Adrenal gland (tissue), 12 donors: ENCODE measurements around the gene DHRS4. TPM values are rescaled to one million over a fixed set of nuclear protein-coding genes. Genes with fewer than 3 reads are reported as not detected.

Source experiments
- DNase-seq, 7 donors: peaks; one replicate each; pipeline ENCODE4 v3.0.0-alpha.2; 2019 to 2020
- H3K27ac ChIP-seq, 5 donors: fragments of 200-600 bp; sonication (generic) in 4 of 5; 1 replicate in 3 of 5; 2 replicates in 2 of 5; pipeline versions ENCODE4 v1.5.1 to v1.8.0; 2016 to 2020; ENCODE audit warnings: mild to moderate bottlenecking in 1 of 5
- H3K27me3 ChIP-seq: fragments of 200-600 bp; 2 replicates; pipeline ENCODE4 v1.8.0; 2021
- H3K36me3 ChIP-seq, 2 donors: fragments of 200-600 bp; replicated peaks in 1 of 2; 1 replicate in 1 of 2; 2 replicates in 1 of 2; pipeline versions ENCODE4 v1.5.1 to v1.8.0; 2018 to 2022
- H3K4me1 ChIP-seq, 2 donors: fragments of 200-600 bp; replicated peaks in 1 of 2; 1 replicate in 1 of 2; 2 replicates in 1 of 2; pipeline versions ENCODE4 v1.5.1 to v1.8.0; 2018 to 2021
- H3K4me3 ChIP-seq, 4 donors: fragments of 200-600 bp; sonication (generic) in 3 of 4; one replicate each; pipeline ENCODE4 v1.5.1; 2016 to 2018
- H3K9me3 ChIP-seq, 3 donors: fragments of 200-600 bp; sonication (generic) in 1 of 3; replicated peaks in 1 of 3; 1 replicate in 2 of 3; 2 replicates in 1 of 3; pipeline versions ENCODE4 v1.5.1 to v1.8.0; 2016 to 2021
- CTCF ChIP-seq, 6 experiments: fragments of 450-650 bp in 4 of 6; fragments of 200-600 bp in 2 of 6; sonication (generic) in 1 of 6; IDR thresholded peaks; 1 replicate in 5 of 6; 2 replicates in 1 of 6; pipeline versions ENCODE4 v1.5.1 to v1.8.0; 2016 to 2021; ENCODE audit warnings: antibody characterized with exemption in 6 of 6, mild to moderate bottlenecking in 2 of 6, moderate library complexity in 1 of 6
- POLR2A ChIP-seq, 2 donors: fragments of 450-650 bp; IDR thresholded peaks; one replicate each; pipeline ENCODE4 v1.6.1; 2017; ENCODE audit warnings: antibody characterized with exemption in 2 of 2, mild to moderate bottlenecking in 2 of 2, moderate library complexity in 1 of 2
- WGBS, 4 donors: extraction: QIAGEN DNeasy Blood & Tissue Kit in 2 of 4; methylation state at CpG; one replicate each; pipeline versions ENCODE4 v1.1.5 to v1.1.7; 2013 to 2017; 5-methylcytosine and 5-hydroxymethylcytosine counted together
- intact Hi-C, 2 donors: fragments of 100-400 bp; cut with DNase I; formaldehyde crosslinking; loops; one replicate each; pipeline versions ENCODE4 v1.14.1 to v1.15.0; 2022 to 2023
- polyA plus RNA-seq, 3 donors: library from polyadenylated mRNA; stranded (reverse); fragments of 200-250 nt in 2 of 3; fragments of 350-450 nt in 1 of 3; fragmentation: Illumina TruSeq in 1 of 3; extraction: RNeasy Lipid Tissue Mini Kit (QIAGEN cat#74804) in 1 of 3; gene quantifications; one replicate each; pipeline ENCODE4 v1.2.3, GENCODE V29; 2013 to 2014
- total RNA-seq, 9 donors: library from RNA; depleted of rRNA in 4 of 9; stranded (reverse); fragments of >200 nt in 4 of 9; fragments of 120-200 nt in 1 of 9; fragmentation: NEBNext Ultra II Directional in 1 of 9; extraction: Animal tissue kit (Norgen Biotek cat#: 25700) in 1 of 9; gene quantifications; one replicate each; pipeline versions ENCODE4 v1.1.0 to v1.2.4, GENCODE V29; 2013 to 2023
- donor health status: healthy with polysubstance abuse.
- donor health status: Bipolar disorder and iron deficiency.
- donor health status: DM: yes; HTN: yes; CAD: no.
- donor health status: DM: no; HTN: no; CAD: no.
- donor health status: DM: no; HTN: no; CAD: no.
- donor health status: DM: yes; HTN: yes; CAD: no.

The DHRS4 gene
- total and polyA plus RNA-seq, 12 donors: 26.1 to 77.5 (median 47.7) TPM

- Histone ChIP-seq H3K27me3 (no peaks in the 10 kb centered on the region), H3K9me3 (no peaks in the 10 kb centered on the region), H3K36me3 (no peaks in the 10 kb centered on the region), H3K27ac (no peak overlapping the region), H3K4me3 (no peak overlapping the region), H3K4me1 (no peaks in the 10 kb centered on the region)
- DNase-seq: no peak
- TF ChIP-seq CTCF (IDR thresholded peaks at IDR 0.05) (no peak), POLR2A (IDR thresholded peaks at IDR 0.05) (no peak)
- 56 to 93% (median 83%) methylated on average over 2 of the region's 2 CpGs for WGBS, 4 donors
- intact Hi-C loops: no loop called here
Observed at GRCh38 chr14:23937203-23937602, 16.4 kb upstream of the DHRS4 start.

- Histone ChIP-seq H3K27me3 (no peaks in the 10 kb centered on the region), H3K4me3 (no peak overlapping the region), H3K9me3 (no peaks in the 10 kb centered on the region), H3K4me1 (no peaks in the 10 kb centered on the region), H3K27ac (no peak overlapping the region), H3K36me3 (no peaks in the 10 kb centered on the region)
- intact Hi-C loops: no loop called here
- DNase-seq: no peak
- WGBS, 4 donors: 80 to 91% (median 88%) methylated on average over 1 of the region's 1 CpG
- no peak for TF ChIP-seq CTCF (IDR thresholded peaks at IDR 0.05)
- TF ChIP-seq POLR2A (IDR thresholded peaks at IDR 0.05): no peak
Observed at GRCh38 chr14:23938823-23939222, 14.7 kb upstream of the DHRS4 start.

- TF ChIP-seq CTCF (IDR thresholded peaks at IDR 0.05) (no peak), POLR2A (IDR thresholded peaks at IDR 0.05) (no peak)
- Histone ChIP-seq H3K4me1 (no peaks in the 10 kb centered on the region), H3K36me3 (no peaks in the 10 kb centered on the region), H3K27me3 (no peaks in the 10 kb centered on the region), H3K9me3 (no peaks in the 10 kb centered on the region), H3K4me3 (no peak overlapping the region), H3K27ac (no peak overlapping the region)
- intact Hi-C loops: no loop called here
- DNase-seq: no peak
- WGBS, 4 donors: 79 to 87% (median 82%) methylated on average over 3 of the region's 3 CpGs
Observed at GRCh38 chr14:23939607-23940326, 13.8 kb upstream of the DHRS4 start.

GRCh38 chr14:23941230-23941629 lies 12.3 kb upstream of the DHRS4 start:
- no peak for DNase-seq
- Histone ChIP-seq H3K27me3 (no peaks in the 10 kb centered on the region), H3K4me3 (no peak overlapping the region), H3K4me1 (no peaks in the 10 kb centered on the region), H3K9me3 (no peaks in the 10 kb centered on the region), H3K27ac (no peak overlapping the region), H3K36me3 (no peaks in the 10 kb centered on the region)
- TF ChIP-seq CTCF (IDR thresholded peaks at IDR 0.05) (no peak), POLR2A (IDR thresholded peaks at IDR 0.05) (no peak)
- 64 to 95% (median 68%) methylated on average over 3 of the region's 3 CpGs for WGBS, 4 donors
- intact Hi-C loops: no loop called here
